Mucosa of descending colon (tissue), 3 donors: ENCODE results near the gene HMX2. TPM values are rescaled to one million over a fixed set of nuclear protein-coding genes. Genes with fewer than 3 reads are reported as not detected.
A peak's percentile ranks its signal among the peaks of the same experiment; 100 is the strongest.

Experiments used
- ATAC-seq: fragments of 200-7000 bp; cut with Tn5 transposase; one replicate; pipeline ENCODE4 v1.9.1; 2020; ENCODE audit warnings: mild to moderate bottlenecking, moderate library complexity
- DNase-seq, 3 donors: peaks; one replicate each; pipeline ENCODE4 v3.0.0-alpha.2; 2020
- H3K36me3 ChIP-seq: fragments of 200-600 bp; one replicate; pipeline ENCODE4 v1.8.0; 2021; ENCODE audit warnings: low read depth, mild to moderate bottlenecking
- H3K4me1 ChIP-seq: fragments of 200-600 bp; one replicate; pipeline ENCODE4 v1.8.0; 2021; ENCODE audit warnings: low read depth, mild to moderate bottlenecking
- H3K4me3 ChIP-seq: fragments of 200-600 bp; one replicate; pipeline ENCODE4 v1.8.0; 2021; ENCODE audit warnings: mild to moderate bottlenecking
- H3K9me3 ChIP-seq: fragments of 200-600 bp; one replicate; pipeline ENCODE4 v1.8.0; 2021; ENCODE audit warnings: mild to moderate bottlenecking
- CTCF ChIP-seq: fragments of 200-600 bp; IDR thresholded peaks from one replicate; pipeline ENCODE4 v1.8.0; 2022; ENCODE audit warnings: antibody characterized with exemption, mild to moderate bottlenecking
- intact Hi-C, 2 donors: fragments of 100-400 bp; cut with DNase I in 1 of 2; cut with micrococcal nuclease in 1 of 2; formaldehyde crosslinking; loops; one replicate each; pipeline versions ENCODE4 v1.11.0 to v1.11.1; 2022; cut with DNase I, micrococcal nuclease
- total RNA-seq, 3 donors: library from RNA; stranded (reverse); fragmentation: NEBNext Ultra II Directional in 2 of 3; extraction: Animal tissue kit (Norgen Biotek cat#: 25700) in 2 of 3; gene quantifications; one replicate each; pipeline versions ENCODE4 v1.2.1 to v1.2.4, GENCODE V29; 2021 to 2023
- donor health status: DM: no; HTN: no; CAD: no; lungs with moderate emphysema.
- donor health status: DM: no; HTN: no; CAD: no.
- donor health status: DM: no; HTN: yes; CAD: no.

Gene HMX2
- total RNA-seq, 3 donors from 2014 or later, result 0.17 to 0.25 (median 0.24) TPM

DNA sequence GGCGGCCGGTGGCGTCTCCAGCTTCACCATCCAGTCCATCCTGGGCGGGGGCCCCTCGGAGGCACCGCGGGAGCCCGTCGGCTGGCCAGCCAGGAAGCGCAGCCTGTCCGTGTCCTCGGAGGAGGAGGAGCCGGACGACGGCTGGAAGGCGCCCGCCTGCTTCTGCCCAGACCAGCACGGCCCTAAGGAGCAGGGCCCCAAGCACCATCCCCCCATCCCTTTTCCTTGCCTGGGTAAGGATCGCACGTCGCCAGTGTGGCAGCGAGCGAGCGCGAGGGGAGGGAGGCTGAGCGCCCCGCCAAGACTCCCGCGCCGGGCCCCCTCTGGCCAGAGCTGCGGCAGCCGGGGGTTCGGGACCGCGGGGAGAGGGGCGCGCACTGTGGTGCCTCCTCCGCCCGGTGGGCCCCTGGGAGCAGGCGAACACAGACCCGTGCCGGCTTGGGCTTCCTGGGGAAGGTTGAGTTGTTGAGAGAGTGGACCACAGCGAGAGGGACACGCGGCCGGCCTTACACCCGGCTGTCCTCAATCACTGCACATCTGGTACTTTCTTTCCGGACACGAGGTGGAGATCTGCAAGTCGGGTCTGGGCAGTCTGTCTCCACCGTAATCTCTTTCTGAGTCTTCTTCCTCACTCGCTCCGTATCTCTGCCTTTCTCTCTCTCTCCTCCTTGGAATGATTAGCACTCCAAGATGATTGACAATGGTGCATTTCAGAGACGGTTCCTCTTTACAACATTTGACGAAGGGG is 652 bp downstream of the HMX2 start:
- ATAC-seq, result no peak

DNA sequence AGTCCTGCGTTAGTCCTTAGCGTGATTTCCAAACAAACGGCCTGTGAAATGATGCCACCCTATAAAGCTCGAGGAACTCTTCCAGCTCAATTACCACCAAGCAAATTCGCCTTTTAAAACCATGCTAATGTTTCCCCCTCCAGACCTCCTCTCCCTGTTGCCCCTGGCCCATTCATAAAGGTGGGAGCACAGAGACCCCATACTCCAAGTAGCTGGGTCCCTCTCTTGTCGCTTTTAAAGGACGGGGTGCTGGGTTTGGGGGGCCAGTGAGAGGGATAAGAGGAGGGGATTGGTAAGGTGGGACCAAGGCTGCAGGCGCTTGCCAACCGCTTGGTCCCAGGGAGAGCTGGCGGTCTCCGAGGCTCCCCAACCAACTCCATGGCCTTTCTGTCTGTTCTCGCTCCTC is 1.2 kb downstream of the HMX2 start:
- Histone ChIP-seq H3K4me1 (peaks cover 35% of the 10 kb centered on the region), H3K4me3 (no peak overlapping the region), H3K9me3 (no peaks in the 10 kb centered on the region), H3K36me3 (peaks cover 4% of the 10 kb centered on the region)
- intact Hi-C loops, result no loop called here
- ATAC-seq, result no peak
- DNase-seq, result no peak
- TF ChIP-seq CTCF, result no peak

More for the DNA sequence above, 652 bp downstream of the HMX2 start:
- no peaks in the 10 kb centered on the region for H3K9me3 ChIP-seq
- intact Hi-C loops, result no loop called here
- TF ChIP-seq CTCF, result no peak
- no peaks in the 10 kb centered on the region for H3K36me3 ChIP-seq
- peak in 1 of 3 donors; percentile 22 for DNase-seq
- peaks cover 35% of the 10 kb centered on the region for H3K4me1 ChIP-seq
- H3K4me3 ChIP-seq, result no peak overlapping the region

GRCh38 chr10:123149568-123150270 is 1.8 kb downstream of the HMX2 start:
- DNase-seq (peak; percentile 40 to 56 (median 47)), ATAC-seq (no peak)
- no peaks in the 10 kb centered on the region for H3K9me3 ChIP-seq
- H3K4me3 ChIP-seq, result no peak overlapping the region
- TF ChIP-seq CTCF, result no peak
- H3K4me1 ChIP-seq, result peaks cover 34% of the 10 kb centered on the region
- intact Hi-C loops, result no loop called here
- peaks cover 4% of the 10 kb centered on the region for H3K36me3 ChIP-seq

DNA sequence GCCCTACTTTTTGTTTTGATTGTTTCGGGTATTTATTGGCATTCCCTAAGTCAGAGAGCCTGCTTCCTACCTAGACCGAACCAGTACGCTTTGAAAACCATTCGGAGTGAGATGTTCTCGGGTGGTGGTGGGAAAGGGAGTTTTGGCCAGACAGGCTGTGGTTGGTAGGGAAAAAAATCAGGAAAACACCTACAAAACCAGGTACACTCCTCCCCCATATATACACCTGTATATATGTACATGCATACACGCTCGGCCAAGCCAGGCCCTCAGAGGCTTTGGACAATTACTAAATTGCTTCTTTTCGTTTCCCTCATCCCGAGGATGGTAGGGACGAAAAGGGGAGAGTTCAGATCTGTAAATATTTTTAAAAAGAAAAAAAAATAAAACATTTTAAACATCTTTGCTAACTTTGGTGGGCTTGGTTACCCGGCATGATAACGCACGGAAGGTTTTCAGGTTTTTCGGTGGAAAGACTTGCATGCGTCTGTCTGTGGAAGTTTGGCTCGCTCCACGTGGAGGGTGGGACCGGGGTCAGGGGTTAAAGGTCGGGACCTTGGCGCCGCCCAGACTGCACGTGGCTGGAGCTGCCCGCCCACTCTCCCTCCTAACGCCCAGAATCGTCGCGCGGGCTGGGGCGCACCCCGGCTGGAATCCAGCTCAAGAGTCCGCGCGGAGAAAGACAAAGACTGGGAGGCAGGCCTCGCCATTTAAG is 2.5 kb downstream of the HMX2 start:
- ATAC-seq (no peak), DNase-seq (peak in 1 of 3 donors; percentile 57)
- no peaks in the 10 kb centered on the region for H3K9me3 ChIP-seq
- no peak for TF ChIP-seq CTCF
- H3K4me3 ChIP-seq, result no peak overlapping the region
- peaks cover 34% of the 10 kb centered on the region for H3K4me1 ChIP-seq
- H3K36me3 ChIP-seq, result peaks cover 4% of the 10 kb centered on the region
- intact Hi-C loops, result no loop called here

GRCh38 chr10:123150986-123151736 is 3.2 kb downstream of the HMX2 start:
- DNase-seq (peak in 2 of 3 donors; percentile 44 to 60), ATAC-seq (no peak)
- no peak for TF ChIP-seq CTCF
- intact Hi-C loops, result no loop called here
- H3K4me3 ChIP-seq, result no peak overlapping the region
- H3K36me3 ChIP-seq, result peaks cover 4% of the 10 kb centered on the region
- H3K9me3 ChIP-seq, result no peaks in the 10 kb centered on the region
- peaks cover 34% of the 10 kb centered on the region for H3K4me1 ChIP-seq
